Hematopoietic multipotent progenitor cell treated with erythropoietin and hydrocortisone succinate and interleukin-3 and kit ligand, for 4 days (in vitro differentiated cells): Measurements from ENCODE around the gene GOLGA6L6.
"Not testable (repeated sequence)": the region's sequence is repeated elsewhere in the genome, so short reads cannot be mapped to it uniquely, and the experiment has no call there.

Source experiments
- DNase-seq: peaks from one replicate; pipeline ENCODE4 v3.0.0-alpha.2; 2015

Gene GOLGA6L6, protein sequence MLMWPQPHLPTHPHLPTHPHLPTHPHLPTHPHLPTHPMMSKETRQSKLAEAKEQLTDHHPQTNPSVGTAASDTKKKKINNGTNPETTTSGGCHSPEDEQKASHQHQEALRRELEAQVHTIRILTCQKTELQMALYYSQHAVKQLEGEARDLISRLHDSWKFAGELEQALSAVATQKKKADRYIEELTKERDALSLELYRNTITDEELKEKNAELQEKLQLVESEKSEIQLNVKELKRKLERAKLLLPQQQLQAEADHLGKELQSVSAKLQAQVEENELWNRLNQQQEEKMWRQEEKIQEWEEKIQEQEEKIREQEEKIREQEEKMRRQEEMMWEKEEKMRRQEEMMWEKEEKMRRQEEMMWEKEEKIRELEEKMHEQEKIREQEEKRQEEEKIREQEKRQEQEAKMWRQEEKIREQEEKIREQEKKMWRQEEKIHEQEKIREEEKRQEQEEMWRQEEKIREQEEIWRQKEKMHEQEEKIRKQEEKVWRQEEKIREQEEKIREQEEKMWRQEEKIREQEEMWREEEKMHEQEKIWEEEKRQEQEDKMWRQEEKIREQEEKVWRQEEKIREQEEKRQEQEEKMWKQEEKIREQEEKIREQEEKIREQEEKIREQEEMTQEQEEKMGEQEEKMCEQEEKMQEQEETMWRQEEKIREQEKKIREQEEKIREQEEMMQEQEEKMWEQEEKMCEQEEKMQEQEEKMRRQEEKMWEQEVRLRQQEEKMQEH

DNA sequence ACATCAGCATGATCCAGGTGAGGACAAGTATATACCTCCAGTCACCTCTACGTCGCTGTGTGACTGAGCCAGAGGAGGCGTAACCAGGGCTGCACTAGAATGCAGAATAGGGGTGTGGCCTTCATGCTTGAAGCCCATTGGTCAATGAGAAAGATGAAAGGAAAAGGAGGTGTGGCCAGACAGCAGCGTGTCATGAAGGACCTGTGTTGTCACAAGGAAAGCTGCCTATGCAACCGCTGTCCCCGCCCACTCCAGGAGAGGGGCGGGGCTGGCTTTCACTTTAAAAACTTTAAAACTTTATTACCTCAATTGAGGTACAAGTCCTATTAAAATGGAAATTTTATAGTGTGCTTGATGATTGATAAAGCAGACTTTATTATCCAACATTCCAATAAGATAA, at the start of gene GOLGA6L6:
Gene GOLGA6L6, minus strand, starts transcription at position 101 of the 400 bp plus-strand sequence. Its CDS starts 91 bp downstream, at position 10.
- not testable (repeated sequence) for DNase-seq

GRCh38 chr15:20590069-20590468, 48.5 kb upstream of the GOLGA6L6 start:
- DNase-seq: not testable (repeated sequence)

GRCh38 chr15:20586821-20587220, 45.2 kb upstream of the GOLGA6L6 start:
- not testable (repeated sequence) for DNase-seq

DNA sequence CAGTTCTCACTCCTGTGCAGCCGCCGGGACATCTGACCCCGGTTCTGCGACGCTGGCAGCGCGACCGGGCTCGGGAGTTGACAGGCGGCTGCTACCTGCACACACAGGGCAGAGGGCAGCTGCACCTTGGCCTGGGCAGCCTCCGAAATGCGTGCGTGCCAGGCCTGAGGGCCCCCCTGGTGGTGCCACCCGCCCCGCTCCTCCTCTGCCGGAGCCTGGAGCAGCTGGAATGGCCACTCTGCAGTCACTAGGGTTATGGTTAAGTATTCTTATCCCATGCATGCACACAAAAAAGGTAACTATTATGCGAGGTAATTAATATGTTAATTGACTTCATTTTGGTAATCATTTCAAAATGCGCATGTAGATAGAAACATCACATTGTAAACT, 41.1 kb upstream of the GOLGA6L6 start:
- DNase-seq: not testable (repeated sequence)

GRCh38 chr15:20582109-20582725, 40.6 kb upstream of the GOLGA6L6 start:
- DNase-seq: not testable (repeated sequence)

- DNase-seq: not testable (repeated sequence)
Measured at GRCh38 chr15:20581261-20582108, 39.9 kb upstream of the GOLGA6L6 start.

- DNase-seq: not testable (repeated sequence)
Measured at GRCh38 chr15:20579662-20580061, 38.1 kb upstream of the GOLGA6L6 start.

DNA sequence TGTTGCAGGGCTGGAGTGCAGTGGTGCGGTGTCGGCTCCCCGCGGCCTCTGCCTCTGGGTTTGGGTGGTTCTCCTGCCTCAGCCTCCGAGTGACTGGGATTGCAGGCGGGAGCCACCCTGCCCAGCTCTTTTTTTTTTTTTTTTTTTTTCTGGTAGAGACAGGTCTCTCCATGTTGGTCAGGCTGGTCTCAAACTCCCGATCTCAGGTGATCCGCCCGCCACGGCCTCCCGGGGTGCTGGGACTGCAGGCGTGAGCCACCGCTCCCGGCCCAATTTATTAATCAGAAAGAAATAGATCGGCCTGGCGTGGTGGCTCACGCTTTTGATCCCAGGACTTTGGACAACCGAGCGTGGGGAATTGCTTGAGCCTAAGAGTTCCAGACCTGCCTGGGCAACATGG, 9.7 kb upstream of the GOLGA6L6 start:
- DNase-seq: not testable (repeated sequence)

DNA sequence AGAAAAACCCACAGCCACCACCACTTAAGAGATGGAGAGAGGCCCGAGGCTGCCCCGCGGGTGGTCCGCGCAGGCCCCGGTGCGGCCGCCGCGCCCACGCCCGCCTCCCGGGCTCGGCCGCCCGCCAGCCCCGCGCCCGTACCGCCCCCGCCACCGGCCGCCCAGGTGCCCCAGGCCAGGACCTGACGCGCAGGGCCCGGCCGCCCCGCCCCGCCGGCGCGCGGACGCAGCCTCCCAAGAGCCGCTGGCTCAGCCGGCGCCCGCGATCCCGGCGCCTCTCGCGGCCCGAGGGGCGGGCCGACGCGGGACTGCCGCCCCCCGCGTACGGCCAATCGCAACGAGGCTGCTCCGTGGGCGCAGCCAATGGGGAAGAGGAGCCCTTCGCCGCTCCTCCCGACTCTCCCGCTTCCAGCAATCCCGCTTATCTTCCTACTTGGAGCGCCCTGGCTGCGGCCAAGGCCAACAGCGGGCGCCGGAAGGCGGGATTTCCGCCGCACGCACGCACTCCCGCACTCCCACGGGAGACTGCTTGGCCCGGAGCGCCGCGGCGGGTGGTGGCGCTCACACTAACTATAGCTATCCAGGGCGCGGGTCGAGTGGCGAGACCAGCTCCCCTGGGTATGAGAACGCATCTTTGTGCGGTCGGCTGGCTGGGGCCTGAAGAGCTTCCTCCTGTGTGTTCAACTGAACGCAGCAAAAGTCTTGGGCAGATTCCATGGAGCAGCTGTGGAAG, 35.5 kb downstream of the GOLGA6L6 start:
- not testable (repeated sequence) for DNase-seq

GRCh38 chr15:20502839-20503238, 38.8 kb downstream of the GOLGA6L6 start:
- DNase-seq: not testable (repeated sequence)

DNA sequence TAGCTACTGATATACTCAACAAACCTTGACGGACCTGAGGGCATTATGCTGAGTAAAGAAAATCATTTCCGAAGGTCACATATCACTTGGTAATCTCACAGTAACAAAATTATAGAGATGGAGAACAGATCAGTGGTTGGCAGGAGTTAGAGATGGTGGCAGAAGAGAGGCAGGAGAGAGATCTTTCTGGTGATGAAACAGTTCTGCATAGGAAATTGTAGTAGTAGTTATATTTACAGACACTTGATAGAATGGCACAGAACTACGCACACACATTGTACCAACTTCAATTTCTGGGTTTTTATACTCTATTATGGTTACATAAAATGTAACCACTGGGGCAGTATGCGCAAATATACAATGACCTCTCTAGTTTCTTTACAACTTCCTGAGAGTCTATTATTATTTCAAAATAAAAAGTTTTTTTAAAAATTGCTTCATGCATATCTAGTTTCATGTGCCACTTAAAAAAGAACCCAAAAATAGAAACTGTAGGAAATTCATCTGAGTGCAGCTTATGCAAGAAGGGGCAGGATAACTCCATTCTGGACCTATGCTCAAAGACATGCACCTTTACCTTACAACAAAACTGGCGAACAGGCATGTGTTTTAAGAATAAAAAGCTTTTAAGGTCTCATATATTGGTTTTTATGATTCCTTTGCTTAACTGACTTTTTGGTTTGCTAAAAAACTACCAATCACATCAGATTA, 39.9 kb downstream of the GOLGA6L6 start:
- DNase-seq: not testable (repeated sequence)

DNA sequence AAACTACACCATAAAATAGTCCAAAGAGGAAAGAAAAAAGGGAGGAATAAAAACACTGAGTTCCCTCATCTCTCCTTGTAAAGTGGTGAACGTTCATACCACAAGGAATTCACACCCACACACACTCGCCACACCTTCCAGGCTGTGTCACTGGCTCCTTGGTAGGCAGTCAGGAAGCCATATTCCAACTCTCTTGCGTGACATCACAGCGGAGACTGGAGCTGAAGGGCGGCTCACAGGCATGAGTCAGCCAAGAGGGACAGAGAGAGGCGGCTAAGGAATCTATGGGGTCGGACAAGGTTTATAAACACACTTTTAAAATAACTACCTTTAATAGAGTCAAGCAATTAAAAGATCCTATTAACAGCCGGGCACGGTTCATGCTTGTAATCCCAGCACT, 43.8 kb downstream of the GOLGA6L6 start:
- DNase-seq: not testable (repeated sequence)

GRCh38 chr15:20493035-20493434, 48.6 kb downstream of the GOLGA6L6 start:
- not testable (repeated sequence) for DNase-seq

DNA sequence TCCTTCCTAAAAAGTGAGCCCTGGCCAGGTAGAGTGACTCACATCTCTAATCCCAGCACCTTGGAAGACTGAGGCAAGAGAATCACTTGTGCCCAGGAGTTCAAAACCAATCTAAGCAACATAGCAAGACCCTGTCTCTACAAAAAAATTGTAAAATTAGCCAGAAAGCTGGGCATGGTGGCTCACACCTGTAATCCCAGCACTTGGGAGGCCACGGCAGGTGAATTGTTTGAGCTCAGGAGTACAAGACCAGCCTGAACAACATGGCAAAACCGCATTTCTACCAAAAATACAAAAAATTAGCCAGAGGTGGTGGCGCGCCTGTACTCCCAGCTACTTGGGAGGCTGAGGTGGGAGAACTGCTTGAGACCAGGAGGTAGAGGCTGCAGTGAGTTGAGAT, 49.0 kb downstream of the GOLGA6L6 start:
- not testable (repeated sequence) for DNase-seq

GRCh38 chr15:20489320-20489719, 52.3 kb downstream of the GOLGA6L6 start:
- DNase-seq: not testable (repeated sequence)
